IMR-90 (cell line): ENCODE data around the gene IL20RA. TPM values are rescaled to one million over a fixed set of nuclear protein-coding genes. Genes with fewer than 3 reads are reported as not detected.

Experiments
- ATAC-seq: fragments of 200-7000 bp; cut with Tn5 transposase; 2 replicates; pipeline ENCODE4 v1.9.1; 2020; ENCODE audit warnings: low read depth, mild to moderate bottlenecking, moderate library complexity
- BruUV-seq: library from RNA; stranded (reverse); fragments of 400-500 nt; replicated peaks from 2 replicates; lab custom pipeline; 2021; lab: Mats Ljungman, UMichigan
- CTCF ChIA-PET: fragments of 300-600 bp; formaldehyde crosslinking; extraction: SDS; loops from one replicate; lab custom pipeline; 2021; ENCODE audit warnings: antibody characterized with exemption; lab: Yijun Ruan, JAX
- POLR2A ChIA-PET: fragments of 300-600 bp; sonication (Branson Sonifier 250); formaldehyde crosslinking; loops from one replicate; lab custom pipeline; 2022; ENCODE audit warnings: antibody characterized with exemption; ENCODE audit not compliant: unreplicated experiment; lab: Charles Lee
- DNase-seq: peaks from one replicate; pipeline ENCODE4 v3.0.0; 2013
- H2AFZ ChIP-seq: replicated peaks from 2 replicates; pipeline ENCODE3; 2013; ENCODE audit warnings: low read length, mild to moderate bottlenecking; ENCODE audit not compliant: poor library complexity
- H2AK5ac ChIP-seq: 2 replicates; pipeline ENCODE4 v1.6.1; 2013; ENCODE audit warnings: low read depth, low read length, inconsistent platforms
- H2AK9ac ChIP-seq: replicated peaks from 2 replicates; pipeline ENCODE3; 2013; ENCODE audit warnings: mild to moderate bottlenecking, low read depth, low read length, moderate library complexity; ENCODE audit not compliant: poor library complexity
- H2BK120ac ChIP-seq: 2 replicates; pipeline ENCODE4 v1.6.1; 2013; ENCODE audit warnings: low read depth, low read length, inconsistent platforms
- H2BK15ac ChIP-seq: 3 replicates; pipeline ENCODE4 v1.6.1; 2013; ENCODE audit warnings: low read depth, low read length, inconsistent platforms
- H2BK20ac ChIP-seq: 2 replicates; pipeline ENCODE4 v1.6.1; 2013; ENCODE audit warnings: low read depth, mild to moderate bottlenecking, inconsistent platforms, low read length, moderate library complexity
- H2BK5ac ChIP-seq: 2 replicates; pipeline ENCODE4 v1.6.1; 2013; ENCODE audit warnings: mild to moderate bottlenecking, low read depth, low read length, inconsistent platforms; ENCODE audit not compliant: poor library complexity, severe bottlenecking
- H3K14ac ChIP-seq: replicated peaks from 2 replicates; pipeline ENCODE4 v1.6.1; 2013; ENCODE audit warnings: low read depth, low read length, inconsistent platforms
- H3K18ac ChIP-seq: 2 replicates; pipeline ENCODE4 v1.6.1; 2013; ENCODE audit warnings: low read depth, low read length, control low read depth
- H3K23ac ChIP-seq: 2 replicates; pipeline ENCODE4 v1.6.1; 2013; ENCODE audit warnings: low read depth, low read length, inconsistent platforms
- H3K27ac ChIP-seq: 2 replicates; pipeline ENCODE4 v1.5.1; 2013; ENCODE audit warnings: mild to moderate bottlenecking, control low read depth, low read length; ENCODE audit not compliant: insufficient read depth
- H3K27me3 ChIP-seq: 2 replicates; pipeline ENCODE4 v1.6.1; 2013; ENCODE audit warnings: low read length; ENCODE audit not compliant: control insufficient read depth, insufficient read depth
- H3K36me3 ChIP-seq: 2 replicates; pipeline ENCODE4 v1.6.1; 2013; ENCODE audit warnings: low read length, mixed read lengths; ENCODE audit not compliant: control insufficient read depth, insufficient read depth
- H3K4ac ChIP-seq: 2 replicates; pipeline ENCODE4 v1.6.1; 2013; ENCODE audit warnings: low read depth, low read length, inconsistent platforms
- H3K4me1 ChIP-seq: 2 replicates; pipeline ENCODE4 v1.6.1; 2013; ENCODE audit warnings: low read length, mixed read lengths; ENCODE audit not compliant: control insufficient read depth, insufficient read depth
- H3K4me2 ChIP-seq: 2 replicates; pipeline ENCODE4 v1.6.1; 2013; ENCODE audit warnings: low read depth, mild to moderate bottlenecking, control low read depth, low read length, moderate library complexity
- H3K4me3 ChIP-seq: 2 replicates; pipeline ENCODE4 v1.5.1; 2013; ENCODE audit warnings: low read depth, mild to moderate bottlenecking, control low read depth, low read length, moderate library complexity; ENCODE audit not compliant: insufficient read depth
- H3K56ac ChIP-seq: 2 replicates; pipeline ENCODE4 v1.6.1; 2013; ENCODE audit warnings: low read length, inconsistent platforms; ENCODE audit not compliant: insufficient read depth; ENCODE audit errors: extremely low read depth
- H3K79me1 ChIP-seq, 2 experiments: 2 replicates each; pipeline ENCODE4 v1.6.1; 2013; ENCODE audit warnings: low read length in 2 of 2, inconsistent platforms in 1 of 2, low read depth in 1 of 2
- H3K9ac ChIP-seq: 2 replicates; pipeline ENCODE4 v1.6.1; 2013; ENCODE audit warnings: low read depth, low read length, control low read depth
- H3K9me1 ChIP-seq: 2 replicates; pipeline ENCODE4 v1.6.1; 2013; ENCODE audit warnings: low read length, inconsistent platforms; ENCODE audit not compliant: insufficient read depth
- H3K9me3 ChIP-seq: 2 replicates; pipeline ENCODE4 v1.6.1; 2013; ENCODE audit warnings: low read length; ENCODE audit not compliant: control insufficient read depth, insufficient read depth
- H4K20me1 ChIP-seq: 2 replicates; pipeline ENCODE4 v1.6.1; 2013; ENCODE audit warnings: low read length, inconsistent platforms; ENCODE audit not compliant: insufficient read depth
- H4K5ac ChIP-seq: 2 replicates; pipeline ENCODE4 v1.6.1; 2013; ENCODE audit warnings: mild to moderate bottlenecking, low read depth, low read length, control low read depth
- H4K8ac ChIP-seq, 2 experiments: 2 replicates each; pipeline ENCODE4 v1.6.1; 2013; ENCODE audit warnings: low read depth in 2 of 2, low read length in 2 of 2, control low read depth in 1 of 2, inconsistent platforms in 1 of 2
- H4K91ac ChIP-seq: 2 replicates; pipeline ENCODE4 v1.6.1; 2013; ENCODE audit warnings: low read depth, low read length, inconsistent platforms; ENCODE audit not compliant: insufficient read depth
- MAFK ChIP-seq: IDR thresholded peaks from 2 replicates; pipeline ENCODE4 v1.6.1; 2012; ENCODE audit warnings: low read depth, low read length, improper control_type of control experiment
- MXI1 ChIP-seq: IDR thresholded peaks from 2 replicates; pipeline ENCODE4 v1.6.1; 2012; ENCODE audit warnings: low read depth, mild to moderate bottlenecking, low read length, moderate library complexity, borderline replicate concordance
- NFE2L2 ChIP-seq: fragments of 150-350 bp; IDR thresholded peaks from 2 replicates; pipeline ENCODE4 v1.6.1; 2016; ENCODE audit warnings: low read depth, mild to moderate bottlenecking, low read length
- RCOR1 ChIP-seq: IDR thresholded peaks from 2 replicates; pipeline ENCODE4 v1.6.1; 2012; ENCODE audit warnings: mild to moderate bottlenecking, low read length, improper control_type of control experiment; ENCODE audit not compliant: insufficient replicate concordance
- WGBS, 2 experiments: methylation state at CpG; one replicate each; pipeline versions ENCODE4 v1.1.5 to v1.1.7; 2013; ENCODE audit warnings: missing lambda C conversion rate in 2 of 2; ENCODE audit not compliant: insufficient read length in 1 of 2; ENCODE audit errors: extremely low coverage in 2 of 2; 5-methylcytosine and 5-hydroxymethylcytosine counted together
- dilution Hi-C: fragments of 300-500 bp; cut with HindIII; formaldehyde crosslinking; loops from one replicate; pipeline ENCODE4 v1.14.3; 2018; ENCODE audit warnings: low sequenced_read_pairs; ENCODE audit not compliant: unreplicated experiment
- in situ Hi-C: fragments of 300-500 bp; cut with MboI; formaldehyde crosslinking; loops from 3 replicates; pipeline ENCODE4 v1.14.3; 2019; ENCODE audit warnings: low sequenced_read_pairs, inconsistent platforms, mixed read lengths
- intact Hi-C: fragments of 100-400 bp; cut with micrococcal nuclease; formaldehyde crosslinking; loops from 2 replicates; pipeline ENCODE4 v1.10.0; 2022
- polyA plus RNA-seq, 3 experiments: library from polyadenylated mRNA; depleted of rRNA; stranded (reverse); fragments of >200 nt; gene quantifications; 2 replicates each; pipeline ENCODE4 v1.2.3, GENCODE V29; 2012; ENCODE audit warnings: low replicate concordance in 1 of 3
- total RNA-seq: library from RNA; depleted of rRNA; stranded (reverse); fragments of >200 nt; gene quantifications from 2 replicates; pipeline ENCODE4 v1.2.3, GENCODE V29; 2012

The IL20RA gene
- total and polyA plus RNA-seq, 2 of the 4 experiments (the other 2 are of a cell fraction), result 0.02 TPM; not detected in 1

DNA sequence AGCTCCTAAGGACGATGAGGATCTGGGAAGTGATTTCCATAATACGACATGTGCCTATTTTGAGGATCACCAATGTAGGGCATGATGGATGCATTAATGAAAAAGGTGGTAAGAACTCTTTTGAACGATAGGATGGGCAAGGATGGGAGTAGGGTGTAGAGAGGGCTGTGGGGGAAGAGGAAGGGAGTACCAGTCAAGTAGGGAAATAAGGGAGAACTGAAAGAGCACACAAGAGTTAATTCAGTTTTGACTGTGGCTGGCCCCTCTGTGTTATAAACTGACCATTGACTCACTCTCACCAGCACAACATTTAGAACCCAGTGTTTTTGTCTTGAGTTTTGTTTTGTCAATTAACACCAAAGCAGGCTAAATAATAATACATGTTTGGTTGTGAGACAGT, 89.6 kb downstream of the IL20RA start:
- CTCF ChIA-PET, result no interaction called here
- no peak for TF ChIP-seq MXI1
- TF ChIP-seq RCOR1, result no peak
- TF ChIP-seq MAFK, result no peak
- no peak for TF ChIP-seq NFE2L2
- no TSS peak for BruUV-seq

More for the DNA sequence above, 89.6 kb downstream of the IL20RA start:
- Histone ChIP-seq H3K18ac (no peak overlapping the region), H4K20me1 (no peaks in the 10 kb centered on the region), H2AK9ac (no peak overlapping the region), H3K27me3 (peaks cover 5% of the 10 kb centered on the region), H3K27ac (no peak overlapping the region), H3K9me1 (peaks cover 4% of the 10 kb centered on the region; the same call in 1 of the 2 replicates), H2BK5ac (no peak overlapping the region), H3K4ac (no peak overlapping the region), H4K91ac (no peak overlapping the region), H3K23ac (no peak overlapping the region), H2AK5ac (no peak overlapping the region), H2AFZ (no peak overlapping the region), H2BK20ac (no peak overlapping the region), H2BK120ac (no peak overlapping the region), H4K5ac (no peak overlapping the region), H3K36me3 (no peaks in the 10 kb centered on the region), H3K14ac (no peak overlapping the region), H3K79me1 (no peaks in the 10 kb centered on the region), H4K8ac (no peak overlapping the region), H3K9ac (no peak overlapping the region), H2BK15ac (no peak overlapping the region), H3K4me3 (no peak overlapping the region), H3K56ac (no peak overlapping the region), H3K9me3 (no peaks in the 10 kb centered on the region), H3K4me2 (no peak overlapping the region), H3K4me1 (peaks cover 2% of the 10 kb centered on the region; the same call in 1 of the 2 replicates)
- ATAC-seq (no peak), DNase-seq (no peak)
- intact Hi-C loops (no loop called here), in situ Hi-C loops (no loop called here), dilution Hi-C loops (no loop called here)
- POLR2A ChIA-PET, result no interaction called here
- WGBS, 2 experiments, result 100% methylated on average over 2 of the region's 3 CpGs; no CpG with 5 or more reads in 1 of the 2 experiments
